Coronary artery (tissue), 2 donors: ENCODE data around the gene PSEN1.

Experiments used
- DNase-seq: peaks from one replicate; pipeline ENCODE4 v3.0.0-alpha.2; 2017; ENCODE audit warnings: low spot score
- H3K27ac ChIP-seq, 2 donors: fragments of 200-600 bp; sonication (generic); one replicate each; pipeline ENCODE4 v1.5.1; 2016 to 2019
- H3K4me3 ChIP-seq: fragments of 200-600 bp; sonication (generic); 2 replicates; pipeline ENCODE4 v1.5.1; 2016; ENCODE audit warnings: mild to moderate bottlenecking, moderate library complexity
- CTCF ChIP-seq: fragments of 200-600 bp; sonication (generic); IDR thresholded peaks from one replicate; pipeline ENCODE4 v1.5.1; 2019; ENCODE audit warnings: antibody characterized with exemption

The PSEN1 gene

DNA sequence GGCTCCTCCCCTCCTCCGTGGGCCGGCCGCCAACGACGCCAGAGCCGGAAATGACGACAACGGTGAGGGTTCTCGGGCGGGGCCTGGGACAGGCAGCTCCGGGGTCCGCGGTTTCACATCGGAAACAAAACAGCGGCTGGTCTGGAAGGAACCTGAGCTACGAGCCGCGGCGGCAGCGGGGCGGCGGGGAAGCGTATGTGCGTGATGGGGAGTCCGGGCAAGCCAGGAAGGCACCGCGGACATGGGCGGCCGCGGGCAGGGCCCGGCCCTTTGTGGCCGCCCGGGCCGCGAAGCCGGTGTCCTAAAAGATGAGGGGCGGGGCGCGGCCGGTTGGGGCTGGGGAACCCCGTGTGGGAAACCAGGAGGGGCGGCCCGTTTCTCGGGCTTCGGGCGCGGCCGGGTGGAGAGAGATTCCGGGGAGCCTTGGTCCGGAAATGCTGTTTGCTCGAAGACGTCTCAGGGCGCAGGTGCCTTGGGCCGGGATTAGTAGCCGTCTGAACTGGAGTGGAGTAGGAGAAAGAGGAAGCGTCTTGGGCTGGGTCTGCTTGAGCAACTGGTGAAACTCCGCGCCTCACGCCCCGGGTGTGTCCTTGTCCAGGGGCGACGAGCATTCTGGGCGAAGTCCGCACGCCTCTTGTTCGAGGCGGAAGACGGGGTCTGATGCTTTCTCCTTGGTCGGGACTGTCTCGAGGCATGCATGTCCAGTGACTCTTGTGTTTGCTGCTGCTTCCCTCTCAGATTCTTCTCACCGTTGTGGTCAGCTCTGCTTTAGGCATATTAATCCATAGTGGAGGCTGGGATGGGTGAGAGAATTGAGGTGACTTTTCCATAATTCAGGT lies at the start of gene PSEN1:
Gene PSEN1, plus strand, starts transcription at position 121 of the 839 bp plus-strand sequence. CDS start 11,513 bp downstream, outside the sequence.
- H3K27ac ChIP-seq, result peak within 1 kb of the TSS; percentile 81 to 89
- DNase-seq, result peak; percentile 96
- TF ChIP-seq CTCF, result no peak
- H3K4me3 ChIP-seq, result peak within 1 kb of the TSS; percentile 80

- H3K27ac ChIP-seq, result no peak overlapping the region
- DNase-seq, result no peak
- TF ChIP-seq CTCF, result no peak
- no peak overlapping the region for H3K4me3 ChIP-seq
Observed at GRCh38 chr14:73091044-73091443, 45.3 kb upstream of the PSEN1 start.

DNA sequence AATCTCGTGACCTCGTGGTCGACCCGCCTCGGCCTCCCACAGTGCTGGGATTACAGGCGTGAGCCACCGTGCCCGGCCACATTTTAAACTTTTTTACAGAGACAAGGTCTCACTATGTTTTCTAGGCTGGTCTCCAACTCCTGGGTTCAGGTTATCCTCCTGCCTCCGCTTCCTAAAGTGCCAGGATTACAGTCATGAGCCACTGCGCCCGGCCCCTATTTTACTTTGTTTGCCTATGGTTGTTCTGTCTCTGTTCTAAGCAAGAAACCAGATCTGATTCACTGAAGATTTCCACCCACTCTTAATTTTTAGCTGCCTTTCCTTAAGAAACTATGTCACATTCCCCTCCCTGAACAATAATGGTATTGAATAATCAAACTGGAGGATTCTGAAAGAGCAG lies 38.9 kb upstream of the PSEN1 start:
- no peak for TF ChIP-seq CTCF
- Histone ChIP-seq H3K4me3 (no peak overlapping the region), H3K27ac (no peak overlapping the region)
- DNase-seq, result no peak

- DNase-seq, result no peak
- H3K4me3 ChIP-seq, result no peak overlapping the region
Observed at GRCh38 chr14:73100334-73100733, 36.0 kb upstream of the PSEN1 start.

GRCh38 chr14:73102806-73103497 lies 33.4 kb upstream of the PSEN1 start:
- no peak overlapping the region for H3K27ac ChIP-seq
- no peak for DNase-seq
- TF ChIP-seq CTCF, result no peak
- no peak overlapping the region for H3K4me3 ChIP-seq

More at GRCh38 chr14:73100334-73100733, 36.0 kb upstream of the PSEN1 start:
- H3K27ac ChIP-seq, result no peak overlapping the region
- TF ChIP-seq CTCF, result no peak

DNA sequence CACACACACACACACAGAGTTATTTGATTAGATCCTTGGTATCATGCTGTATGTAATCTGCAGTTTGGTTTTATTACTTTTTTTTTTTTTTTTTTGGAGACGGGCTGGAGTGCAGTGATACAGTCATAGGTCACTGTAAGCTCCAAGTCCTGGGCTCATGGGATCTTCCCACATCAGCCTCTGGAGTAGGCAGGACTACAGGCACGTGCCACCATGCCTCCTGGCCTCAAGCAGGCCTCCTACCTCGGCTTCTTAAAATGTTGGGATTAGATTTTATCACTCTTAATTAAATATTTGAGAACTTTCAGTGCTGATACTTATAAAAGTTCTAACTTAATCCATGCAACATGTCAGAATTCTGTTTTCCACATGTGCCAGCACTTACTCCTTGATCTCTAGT lies 31.3 kb upstream of the PSEN1 start:
- DNase-seq, result no peak
- TF ChIP-seq CTCF, result no peak
- Histone ChIP-seq H3K4me3 (no peak overlapping the region), H3K27ac (no peak overlapping the region)

- no peak for TF ChIP-seq CTCF
- DNase-seq, result no peak
- no peak overlapping the region for H3K4me3 ChIP-seq
- H3K27ac ChIP-seq, result no peak overlapping the region
Observed at GRCh38 chr14:73105727-73106126, 30.6 kb upstream of the PSEN1 start.
